ENCODE measurements around the gene SASH1.

SASH1 gene

GRCh38 chr6:148406579-148407371 is 64.1 kb downstream of the SASH1 start:
- no peak for DNase-seq

- DNase-seq = no peak
These were observed 64.7 kb downstream of the SASH1 start for GRCh38 chr6:148407372-148407771.

- no peak for DNase-seq
These were observed 70.9 kb downstream of the SASH1 start for GRCh38 chr6:148413321-148414091.

- DNase-seq = no peak
These were observed 71.5 kb downstream of the SASH1 start for GRCh38 chr6:148414092-148414489.

GRCh38 chr6:148414836-148415235 is 72.2 kb downstream of the SASH1 start:
- no peak for DNase-seq

GRCh38 chr6:148415511-148416260 is 73.0 kb downstream of the SASH1 start:
- DNase-seq = no peak

GRCh38 chr6:148416330-148416965 is 73.8 kb downstream of the SASH1 start:
- DNase-seq = peak; percentile 54

GRCh38 chr6:148417045-148417444 is 74.4 kb downstream of the SASH1 start:
- DNase-seq = no peak

GRCh38 chr6:148419430-148419829 is 76.8 kb downstream of the SASH1 start:
- no peak for DNase-seq

GRCh38 chr6:148422085-148422484 is 79.4 kb downstream of the SASH1 start:
- no peak for DNase-seq

GRCh38 chr6:148423133-148423532 is 80.5 kb downstream of the SASH1 start:
- DNase-seq = no peak

- no peak for DNase-seq
These were observed 81.1 kb downstream of the SASH1 start for GRCh38 chr6:148423601-148424270.

- no peak for DNase-seq
These were observed 82.8 kb downstream of the SASH1 start for GRCh38 chr6:148425443-148425842.

- DNase-seq = peak; percentile 34
These were observed 83.8 kb downstream of the SASH1 start for GRCh38 chr6:148426317-148426977.

GRCh38 chr6:148427333-148427732 is 84.7 kb downstream of the SASH1 start:
- DNase-seq = no peak

- DNase-seq = no peak
These were observed 86.8 kb downstream of the SASH1 start for GRCh38 chr6:148429423-148429822.

GRCh38 chr6:148430897-148431296 is 88.3 kb downstream of the SASH1 start:
- DNase-seq = no peak

GRCh38 chr6:148431413-148431812 is 88.8 kb downstream of the SASH1 start:
- DNase-seq = no peak

- DNase-seq = no peak
These were observed 89.2 kb downstream of the SASH1 start for GRCh38 chr6:148431840-148432239.

- DNase-seq = no peak
These were observed 90.0 kb downstream of the SASH1 start for GRCh38 chr6:148432462-148433195.

GRCh38 chr6:148435386-148435785 is 92.7 kb downstream of the SASH1 start:
- peak; percentile 49 for DNase-seq

Measured in MV-4-11 (cell line).